ENCODE results near the gene ACP7. TPM values are rescaled to one million over a fixed set of nuclear protein-coding genes. Genes with fewer than 3 reads are reported as not detected.

The ACP7 gene
- total RNA-seq = 0.11 TPM
- 0.05 TPM for polyA plus RNA-seq

GRCh38 chr19:39083983-39084731 is at the start of gene ACP7:
TSS of gene ACP7 (plus strand) at chr19:39084368. CDS start at chr19:39085270, 902 bp downstream.
- 3% methylated on average over 54 of the region's 54 CpGs for WGBS
- Histone ChIP-seq H3K27ac (ENCODE audit: low read depth) (no peak within 1 kb of the TSS), H3K4me3 (ENCODE audit: low read depth, low read length) (no peak within 1 kb of the TSS), H3K36me3 (ENCODE audit: insufficient read depth) (no peaks in the 10 kb centered on the region), H3K4me1 (ENCODE audit: insufficient read depth) (no peaks in the 10 kb centered on the region)
- DNase-seq (ENCODE audit: extremely low spot score) = no peak

GRCh38 chr19:39036581-39036980 is 47.6 kb upstream of the ACP7 start:
- Histone ChIP-seq H3K4me3 (ENCODE audit: low read depth, low read length) (no peak overlapping the region), H3K4me1 (ENCODE audit: insufficient read depth) (no peaks in the 10 kb centered on the region), H3K27ac (ENCODE audit: low read depth) (no peak overlapping the region), H3K36me3 (ENCODE audit: insufficient read depth) (no peaks in the 10 kb centered on the region)
- no peak for DNase-seq (ENCODE audit: extremely low spot score)

- WGBS = 61% methylated on average over 2 of the region's 2 CpGs
- no peak overlapping the region for H3K27ac ChIP-seq (ENCODE audit: low read depth)
- no peaks in the 10 kb centered on the region for H3K4me1 ChIP-seq (ENCODE audit: insufficient read depth)
- DNase-seq (ENCODE audit: extremely low spot score) = no peak
- H3K4me3 ChIP-seq (ENCODE audit: low read depth, low read length) = no peak overlapping the region
- H3K36me3 ChIP-seq (ENCODE audit: insufficient read depth) = no peaks in the 10 kb centered on the region
Measured at GRCh38 chr19:39037194-39037593, 47.0 kb upstream of the ACP7 start.

- no peak overlapping the region for H3K4me3 ChIP-seq (ENCODE audit: low read depth, low read length)
- 18% methylated on average over 9 of the region's 9 CpGs for WGBS
- H3K4me1 ChIP-seq (ENCODE audit: insufficient read depth) = no peaks in the 10 kb centered on the region
Measured at GRCh38 chr19:39038098-39038497, 46.1 kb upstream of the ACP7 start.

GRCh38 chr19:39045506-39045905 is 38.7 kb upstream of the ACP7 start:
- no peaks in the 10 kb centered on the region for H3K4me1 ChIP-seq (ENCODE audit: insufficient read depth)
- no peak overlapping the region for H3K27ac ChIP-seq (ENCODE audit: low read depth)
- no peak overlapping the region for H3K4me3 ChIP-seq (ENCODE audit: low read depth, low read length)
- 83% methylated on average over 6 of the region's 6 CpGs for WGBS
- no peak for DNase-seq (ENCODE audit: extremely low spot score)
- no peaks in the 10 kb centered on the region for H3K36me3 ChIP-seq (ENCODE audit: insufficient read depth)

More at GRCh38 chr19:39038098-39038497, 46.1 kb upstream of the ACP7 start:
- no peak for DNase-seq (ENCODE audit: extremely low spot score)
- no peak overlapping the region for H3K27ac ChIP-seq (ENCODE audit: low read depth)
- no peaks in the 10 kb centered on the region for H3K36me3 ChIP-seq (ENCODE audit: insufficient read depth)

- DNase-seq (ENCODE audit: extremely low spot score) = no peak
- H3K4me1 ChIP-seq (ENCODE audit: insufficient read depth) = no peaks in the 10 kb centered on the region
- no peaks in the 10 kb centered on the region for H3K36me3 ChIP-seq (ENCODE audit: insufficient read depth)
- H3K4me3 ChIP-seq (ENCODE audit: low read depth, low read length) = no peak overlapping the region
- H3K27ac ChIP-seq (ENCODE audit: low read depth) = no peak overlapping the region
- WGBS = 78% methylated on average over 7 of the region's 7 CpGs
Measured at GRCh38 chr19:39046037-39046821, 37.9 kb upstream of the ACP7 start.

- no peak for DNase-seq (ENCODE audit: extremely low spot score)
- H3K4me1 ChIP-seq (ENCODE audit: insufficient read depth) = no peaks in the 10 kb centered on the region
- H3K27ac ChIP-seq (ENCODE audit: low read depth) = no peak overlapping the region
- H3K36me3 ChIP-seq (ENCODE audit: insufficient read depth) = no peaks in the 10 kb centered on the region
- 43% methylated on average over 2 of the region's 2 CpGs for WGBS
- no peak overlapping the region for H3K4me3 ChIP-seq (ENCODE audit: low read depth, low read length)
Measured at GRCh38 chr19:39047073-39047472, 37.1 kb upstream of the ACP7 start.

- H3K27ac ChIP-seq (ENCODE audit: low read depth) = no peak overlapping the region
- no peak for DNase-seq (ENCODE audit: extremely low spot score)
- H3K36me3 ChIP-seq (ENCODE audit: insufficient read depth) = no peaks in the 10 kb centered on the region
- WGBS = 17% methylated on average over 10 of the region's 10 CpGs
- no peaks in the 10 kb centered on the region for H3K4me1 ChIP-seq (ENCODE audit: insufficient read depth)
- no peak overlapping the region for H3K4me3 ChIP-seq (ENCODE audit: low read depth, low read length)
Measured at GRCh38 chr19:39052243-39052746, 31.9 kb upstream of the ACP7 start.

- H3K27ac ChIP-seq (ENCODE audit: low read depth) = no peak overlapping the region
Measured at GRCh38 chr19:39052846-39053245, 31.3 kb upstream of the ACP7 start.

GRCh38 chr19:39053276-39054090 is 30.7 kb upstream of the ACP7 start:
- WGBS = 88% methylated on average over 18 of the region's 18 CpGs
- Histone ChIP-seq H3K27ac (ENCODE audit: low read depth) (no peak overlapping the region), H3K36me3 (ENCODE audit: insufficient read depth) (no peaks in the 10 kb centered on the region), H3K4me3 (ENCODE audit: low read depth, low read length) (no peak overlapping the region), H3K4me1 (ENCODE audit: insufficient read depth) (no peaks in the 10 kb centered on the region)
- DNase-seq (ENCODE audit: extremely low spot score) = no peak

More at GRCh38 chr19:39052846-39053245, 31.3 kb upstream of the ACP7 start:
- DNase-seq (ENCODE audit: extremely low spot score) = no peak
- Histone ChIP-seq H3K4me1 (ENCODE audit: insufficient read depth) (no peaks in the 10 kb centered on the region), H3K36me3 (ENCODE audit: insufficient read depth) (no peaks in the 10 kb centered on the region), H3K4me3 (ENCODE audit: low read depth, low read length) (no peak overlapping the region)
- 81% methylated on average over 9 of the region's 9 CpGs for WGBS

GRCh38 chr19:39054091-39054470 is 30.1 kb upstream of the ACP7 start:
- Histone ChIP-seq H3K4me3 (ENCODE audit: low read depth, low read length) (no peak overlapping the region), H3K4me1 (ENCODE audit: insufficient read depth) (no peaks in the 10 kb centered on the region), H3K36me3 (ENCODE audit: insufficient read depth) (no peaks in the 10 kb centered on the region), H3K27ac (ENCODE audit: low read depth) (no peak overlapping the region)
- WGBS = 91% methylated on average over 2 of the region's 2 CpGs
- DNase-seq (ENCODE audit: extremely low spot score) = no peak

- H3K4me1 ChIP-seq (ENCODE audit: insufficient read depth) = no peaks in the 10 kb centered on the region
- H3K27ac ChIP-seq (ENCODE audit: low read depth) = no peak overlapping the region
- DNase-seq (ENCODE audit: extremely low spot score) = no peak
- no peak overlapping the region for H3K4me3 ChIP-seq (ENCODE audit: low read depth, low read length)
- 72% methylated on average over 3 of the region's 3 CpGs for WGBS
- H3K36me3 ChIP-seq (ENCODE audit: insufficient read depth) = no peaks in the 10 kb centered on the region
Measured at GRCh38 chr19:39057615-39058014, 26.6 kb upstream of the ACP7 start.

- no peaks in the 10 kb centered on the region for H3K36me3 ChIP-seq (ENCODE audit: insufficient read depth)
- no peaks in the 10 kb centered on the region for H3K4me1 ChIP-seq (ENCODE audit: insufficient read depth)
- no peak overlapping the region for H3K27ac ChIP-seq (ENCODE audit: low read depth)
- H3K4me3 ChIP-seq (ENCODE audit: low read depth, low read length) = no peak overlapping the region
- no peak for DNase-seq (ENCODE audit: extremely low spot score)
Measured at GRCh38 chr19:39059302-39059701, 24.9 kb upstream of the ACP7 start.

Data from urinary bladder (tissue), 4 donors.